Measurements from ENCODE around the gene C3orf20.

C3orf20 gene

DNA sequence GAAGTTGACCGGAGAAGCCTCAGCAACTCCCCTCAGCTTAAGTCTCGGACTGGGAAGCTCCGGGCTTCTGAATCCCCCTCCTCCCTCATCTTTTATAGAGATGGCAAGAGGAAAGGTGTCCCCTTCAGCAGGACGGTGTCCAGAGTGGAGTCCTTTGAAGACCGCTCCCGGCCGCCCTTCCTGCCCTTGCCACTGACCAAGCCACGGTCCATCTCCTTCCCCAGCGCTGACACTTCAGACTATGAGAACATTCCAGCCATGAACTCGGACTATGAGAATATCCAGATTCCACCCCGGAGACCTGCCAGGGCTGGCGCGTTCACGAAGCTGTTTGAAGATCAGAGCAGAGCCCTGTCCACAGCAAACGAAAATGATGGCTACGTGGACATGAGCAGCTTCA lies 146.2 kb downstream of the C3orf20 start:
- DNase-seq, result no peak

DNA sequence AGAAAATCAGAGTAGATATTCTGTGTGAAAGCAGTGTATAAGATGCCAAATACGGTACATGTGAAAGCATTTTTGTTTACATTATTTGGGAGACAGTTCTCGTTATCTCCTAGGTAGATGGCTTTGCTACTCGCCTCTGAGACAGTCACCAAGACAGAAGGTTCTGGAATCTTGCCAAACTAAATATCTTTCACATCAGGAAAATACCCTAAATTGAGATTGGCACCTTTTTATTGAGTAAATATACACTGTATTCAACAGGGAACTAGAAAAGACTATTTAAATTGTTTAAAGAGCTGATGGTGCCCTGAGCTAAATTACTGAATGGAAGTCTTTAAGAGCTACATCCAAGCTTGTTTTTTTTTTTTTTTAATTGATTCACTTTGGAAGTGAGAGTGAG lies 147.2 kb downstream of the C3orf20 start:
- no peak for DNase-seq
